Measurements from ENCODE around the gene ABCC9. TPM values are rescaled to one million over a fixed set of nuclear protein-coding genes. Genes with fewer than 3 reads are reported as not detected.

Gene ABCC9
- total and polyA plus RNA-seq, 2 donors (not counting 3 experiments of a cell fraction or from before 2014, with no cell fraction given) = under 0.01 TPM; not detected in 1

DNA sequence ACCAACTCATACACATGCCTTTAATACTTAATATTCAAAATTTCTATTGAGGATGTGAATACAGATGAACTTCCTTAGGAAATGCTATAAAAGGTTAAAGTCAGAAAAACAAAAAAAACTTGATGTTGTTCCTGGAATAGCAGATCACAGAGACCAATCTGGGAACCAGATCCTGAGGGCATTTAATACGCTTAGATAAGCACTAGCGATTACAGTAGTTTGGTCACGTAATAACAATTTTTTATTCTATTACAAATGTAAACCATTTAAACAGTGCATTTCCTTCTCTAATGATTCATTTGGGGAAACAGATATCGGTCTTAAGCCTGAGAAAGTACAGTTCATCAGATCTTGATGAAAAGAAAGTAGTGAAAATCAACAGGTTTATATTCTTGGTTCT lies 30.8 kb upstream of the ABCC9 start:
- TF ChIP-seq POLR2AphosphoS5 (IDR thresholded peaks at IDR 0.05; ENCODE audit: insufficient read depth, low read depth, low read length) (no peak), POLR2A (IDR thresholded peaks at IDR 0.05; ENCODE audit: low read depth, low read length) (no peak), MYC (IDR thresholded peaks at IDR 0.05; ENCODE audit: low read depth, low read length) (no peak), CTCF (IDR thresholded peaks at IDR 0.05; ENCODE audit: extremely low read depth in 1 of 2, insufficient read depth in 1 of 2, low read depth in 1 of 2, low read length in 2 of 2) (no peak), MAX (IDR thresholded peaks at IDR 0.05; ENCODE audit: insufficient read depth, insufficient read length) (no peak), GATA2 (IDR thresholded peaks at IDR 0.05; ENCODE audit: insufficient read depth, insufficient read length, low read depth, low read length) (no peak), EZH2 (IDR thresholded peaks at IDR 0.05; ENCODE audit: borderline replicate concordance, low read depth, low read length, severe bottlenecking) (no peak), FOS (IDR thresholded peaks at IDR 0.05; ENCODE audit: borderline replicate concordance, insufficient read depth, low read length) (no peak)
- Histone ChIP-seq H3K79me2 (ENCODE audit: control insufficient read depth, insufficient read depth, low read length) (no peaks in the 10 kb centered on the region), H3K4me3 (replicated peaks in 1 of 3; ENCODE audit: insufficient read depth in 1 of 3, low read depth in 1 of 3, low read length in 3 of 3) (no peak overlapping the region), H3K9me1 (replicated peaks; ENCODE audit: control insufficient read depth, extremely low read depth, insufficient read depth, low read length) (no peaks in the 10 kb centered on the region), H2AFZ (ENCODE audit: low read depth, low read length) (no peak overlapping the region), H3K4me2 (ENCODE audit: insufficient read depth, low read length) (no peak overlapping the region), H3K4me1 (ENCODE audit: control insufficient read depth, extremely low read depth, insufficient read depth, low read length) (no peaks in the 10 kb centered on the region), H3K36me3 (ENCODE audit: control insufficient read depth in 2 of 2, extremely low read depth in 1 of 2, insufficient read depth in 2 of 2, low read length in 2 of 2) (no peaks in the 10 kb centered on the region), H4K20me1 (replicated peaks; ENCODE audit: control insufficient read depth, extremely low read depth, insufficient read depth, low read length) (no peaks in the 10 kb centered on the region), H3K9me3 (replicated peaks; ENCODE audit: control insufficient read depth, insufficient read depth, low read length) (no peaks in the 10 kb centered on the region), H3K27me3 (ENCODE audit: control insufficient read depth in 2 of 2, insufficient read depth in 2 of 2, low read length in 2 of 2) (no peaks in the 10 kb centered on the region), H3K27ac (ENCODE audit: insufficient read depth, low read depth, low read length) (no peak overlapping the region), H3K9ac (replicated peaks; ENCODE audit: extremely low read depth, insufficient read depth, low read length) (no peak overlapping the region)
- ChIA-PET CTCF (no interaction called here), POLR2A (no interaction called here)
- DNase-seq (ENCODE audit: low read depth, low spot score) (no peak), FAIRE-seq (no peak)
- no TSS peak for BruUV-seq (replicated peaks)
- dilution Hi-C loops (cut with MboI; ENCODE audit: extremely low pct_ligation_motif_present, low sequenced_read_pairs) = no loop called here
- intact Hi-C loops (cut with micrococcal nuclease) = no loop called here
